Coronary artery (tissue), 2 donors: ENCODE data around the gene CHIA.
"Not testable (repeated sequence)": the region's sequence is repeated elsewhere in the genome, so short reads cannot be mapped to it uniquely, and the experiment has no call there.

ENCODE experiments used
- DNase-seq: peaks from one replicate; pipeline ENCODE4 v3.0.0-alpha.2; 2017; ENCODE audit warnings: low spot score
- H3K27ac ChIP-seq, 2 donors: fragments of 200-600 bp; sonication (generic); one replicate each; pipeline ENCODE4 v1.5.1; 2016 to 2019
- H3K4me3 ChIP-seq: fragments of 200-600 bp; sonication (generic); 2 replicates; pipeline ENCODE4 v1.5.1; 2016; ENCODE audit warnings: mild to moderate bottlenecking, moderate library complexity
- TF ChIP-seq, protein P1 (sequence below): fragments of 200-600 bp; sonication (generic); IDR thresholded peaks from one replicate; pipeline ENCODE4 v1.5.1; 2019; ENCODE audit warnings: antibody characterized with exemption

CHIA gene

DNA sequence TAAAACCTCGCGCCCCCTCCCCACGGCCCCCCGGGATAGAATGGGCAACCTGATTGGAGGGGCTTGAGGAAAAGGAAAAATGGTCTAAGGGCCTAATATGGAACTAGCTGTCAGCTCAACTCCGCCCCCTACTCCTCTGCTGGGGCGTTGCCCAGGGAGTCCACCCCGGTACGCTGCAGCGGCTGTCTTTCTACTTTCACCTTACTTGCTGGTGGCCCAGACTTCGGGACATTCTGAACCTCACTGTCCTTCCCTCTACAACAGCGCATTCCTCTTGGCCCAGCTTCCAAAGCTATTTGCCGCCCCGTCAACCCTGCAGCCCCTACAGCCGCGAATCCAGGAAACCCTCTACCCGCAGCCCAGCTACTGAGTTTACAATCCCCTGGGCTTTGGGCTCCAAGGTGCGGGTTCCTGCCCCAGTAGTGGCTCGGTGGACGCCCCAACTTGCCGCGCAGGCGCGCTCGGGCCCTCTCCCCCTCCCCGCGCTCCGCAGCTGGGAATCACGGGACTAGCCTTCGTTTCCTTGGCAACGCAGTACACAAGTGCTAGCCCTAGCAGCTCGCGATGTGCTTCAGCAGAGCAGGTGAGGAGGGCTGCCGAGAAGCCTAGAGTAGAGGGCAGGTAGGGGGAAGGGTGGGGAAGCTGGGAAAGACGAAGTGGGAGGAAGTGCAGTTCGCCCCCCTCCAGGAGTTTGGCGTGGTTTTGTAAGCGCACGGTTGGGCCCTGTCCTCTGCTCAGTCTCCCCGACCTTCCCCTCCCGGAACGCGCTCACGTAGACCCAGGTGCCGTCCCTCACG lies 55.6 kb downstream of the CHIA start:
- Histone ChIP-seq H3K4me3 (peak overlapping the region; percentile 75), H3K27ac (peak overlapping the region; percentile 66 to 67)
- TF ChIP-seq, protein P1, sequence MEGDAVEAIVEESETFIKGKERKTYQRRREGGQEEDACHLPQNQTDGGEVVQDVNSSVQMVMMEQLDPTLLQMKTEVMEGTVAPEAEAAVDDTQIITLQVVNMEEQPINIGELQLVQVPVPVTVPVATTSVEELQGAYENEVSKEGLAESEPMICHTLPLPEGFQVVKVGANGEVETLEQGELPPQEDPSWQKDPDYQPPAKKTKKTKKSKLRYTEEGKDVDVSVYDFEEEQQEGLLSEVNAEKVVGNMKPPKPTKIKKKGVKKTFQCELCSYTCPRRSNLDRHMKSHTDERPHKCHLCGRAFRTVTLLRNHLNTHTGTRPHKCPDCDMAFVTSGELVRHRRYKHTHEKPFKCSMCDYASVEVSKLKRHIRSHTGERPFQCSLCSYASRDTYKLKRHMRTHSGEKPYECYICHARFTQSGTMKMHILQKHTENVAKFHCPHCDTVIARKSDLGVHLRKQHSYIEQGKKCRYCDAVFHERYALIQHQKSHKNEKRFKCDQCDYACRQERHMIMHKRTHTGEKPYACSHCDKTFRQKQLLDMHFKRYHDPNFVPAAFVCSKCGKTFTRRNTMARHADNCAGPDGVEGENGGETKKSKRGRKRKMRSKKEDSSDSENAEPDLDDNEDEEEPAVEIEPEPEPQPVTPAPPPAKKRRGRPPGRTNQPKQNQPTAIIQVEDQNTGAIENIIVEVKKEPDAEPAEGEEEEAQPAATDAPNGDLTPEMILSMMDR, result no peak
- DNase-seq, result peak; percentile 83

DNA sequence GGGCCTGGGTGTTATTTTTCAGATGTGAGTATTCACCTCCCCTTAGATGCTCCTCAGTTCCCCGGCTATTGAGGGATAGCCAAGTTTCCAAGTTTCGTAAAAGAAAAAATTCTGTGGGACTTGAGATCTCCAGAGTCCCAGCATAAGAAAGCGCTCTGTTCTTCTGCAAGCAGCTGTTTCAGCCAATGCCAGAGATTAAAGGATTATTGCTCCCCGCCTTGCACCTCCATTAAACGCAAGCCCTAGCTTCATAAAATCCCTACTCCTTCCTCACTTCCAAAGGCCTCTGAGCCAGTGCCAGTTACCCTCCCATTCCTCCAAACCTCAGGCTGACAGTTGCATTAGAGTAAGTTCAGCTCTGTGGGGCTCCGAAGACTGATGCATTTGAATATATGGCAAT lies 56.4 kb downstream of the CHIA start:
- peak overlapping the region; percentile 75 for H3K4me3 ChIP-seq
- peak overlapping the region in 1 of 2 donors; percentile 66 for H3K27ac ChIP-seq
- DNase-seq, result no peak
- TF ChIP-seq, protein P1, result no peak

DNA sequence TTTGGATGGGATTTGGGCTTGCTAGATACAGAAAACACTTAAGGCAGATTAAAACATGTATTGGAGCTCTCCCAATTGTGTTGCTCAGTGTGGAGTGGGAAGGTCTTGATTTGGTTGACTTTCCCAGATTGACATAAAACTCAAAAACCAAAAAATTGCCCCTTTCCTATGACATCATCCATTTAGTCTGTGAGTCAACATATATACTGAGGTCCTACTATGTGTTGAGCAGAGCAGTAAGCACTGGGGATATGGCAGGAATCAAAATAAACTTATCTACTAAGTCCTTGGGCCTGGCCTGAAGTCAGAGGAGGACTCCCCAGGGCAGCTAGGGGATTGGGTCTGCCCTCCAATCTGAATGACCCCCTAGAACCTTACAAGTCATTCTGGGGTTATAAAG lies 61.0 kb downstream of the CHIA start:
- TF ChIP-seq, protein P1, result no peak
- no peak for DNase-seq
- H3K27ac ChIP-seq, result no peak overlapping the region
- no peak overlapping the region for H3K4me3 ChIP-seq

DNA sequence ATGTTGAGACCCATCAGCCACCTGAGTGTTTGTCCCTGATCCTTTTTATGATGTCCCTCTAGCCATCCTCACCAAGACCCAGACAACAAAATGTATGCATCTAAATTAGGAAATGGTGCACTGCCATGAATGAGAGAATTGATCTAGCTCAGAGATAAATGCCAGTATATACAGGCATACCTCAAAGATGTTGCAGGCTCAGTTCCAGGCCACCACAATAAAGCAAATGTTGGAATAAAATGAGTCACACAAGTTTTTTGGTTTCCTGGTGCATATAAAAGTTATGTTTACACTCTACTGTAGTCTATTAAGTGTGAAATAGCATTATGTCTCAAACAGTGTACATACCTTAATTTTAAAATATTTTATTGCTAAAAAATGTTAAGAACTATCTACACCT lies 63.9 kb downstream of the CHIA start:
- TF ChIP-seq, protein P1, result no peak
- Histone ChIP-seq H3K27ac (no peak overlapping the region), H3K4me3 (no peak overlapping the region)
- DNase-seq, result no peak

DNA sequence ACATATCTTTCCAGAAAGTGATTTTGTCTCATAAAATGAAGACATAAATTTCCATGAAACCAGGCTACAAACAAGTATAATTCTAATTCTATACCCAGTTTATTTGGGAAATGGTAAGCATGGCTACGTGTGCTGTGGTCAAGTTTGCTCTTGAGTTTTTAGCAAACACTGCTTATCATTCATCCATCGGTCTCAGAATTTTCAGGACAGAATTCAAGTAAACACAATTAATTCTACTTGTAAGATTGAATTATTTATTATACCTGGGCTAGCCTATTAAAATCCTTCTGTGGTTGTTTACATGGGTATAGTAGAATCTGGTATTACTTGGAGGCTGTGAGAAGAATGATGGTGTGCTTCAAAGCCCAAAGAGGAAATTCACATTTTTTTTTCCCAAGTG lies 68.3 kb downstream of the CHIA start:
- DNase-seq, result no peak
- Histone ChIP-seq H3K27ac (no peak overlapping the region), H3K4me3 (no peak overlapping the region)
- TF ChIP-seq, protein P1, result no peak

DNA sequence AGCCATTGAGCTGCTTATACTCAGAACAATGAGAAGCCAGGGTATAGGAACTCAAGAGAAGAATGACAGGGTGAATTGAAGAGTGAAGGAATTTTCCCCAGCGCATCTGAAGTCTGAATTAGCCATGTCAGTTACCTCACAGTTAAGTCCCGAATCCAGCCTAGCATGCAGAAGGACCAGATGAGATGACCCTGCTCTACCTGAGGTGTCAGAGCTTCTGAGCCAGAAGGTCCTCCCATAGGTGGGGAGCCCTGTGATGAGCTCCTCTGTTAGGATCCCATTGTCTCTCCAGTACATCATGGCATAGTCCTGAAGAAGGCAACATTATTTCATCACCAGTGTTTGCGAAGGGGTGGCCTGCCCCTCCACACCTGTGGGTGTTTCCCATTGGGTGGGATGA lies 68.7 kb downstream of the CHIA start:
- TF ChIP-seq, protein P1, result no peak
- Histone ChIP-seq H3K27ac (no peak overlapping the region), H3K4me3 (no peak overlapping the region)
- no peak for DNase-seq

DNA sequence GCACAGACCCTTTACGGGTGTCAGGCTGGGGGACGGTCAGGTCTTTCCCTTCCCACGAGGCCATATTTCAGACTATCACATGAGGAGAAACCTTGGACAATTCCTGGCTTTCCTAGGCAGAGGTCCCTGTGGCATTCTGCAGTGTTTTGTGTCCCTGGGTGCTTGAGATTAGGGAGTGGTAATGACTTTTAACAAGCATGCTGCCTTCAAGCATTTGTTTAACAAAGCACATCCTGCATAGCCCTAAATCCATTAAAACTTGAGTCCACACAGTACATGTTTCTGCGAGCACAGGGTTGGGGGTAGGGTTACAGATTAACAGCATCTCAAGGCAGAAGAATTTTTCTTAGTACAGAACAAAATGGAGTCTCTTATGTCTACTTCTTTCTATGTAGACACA lies 69.6 kb downstream of the CHIA start:
- DNase-seq, H3K27ac ChIP-seq, H3K4me3 ChIP-seq: not testable (repeated sequence)
